Natural killer cell (primary cell): ENCODE results near the gene CDK4. TPM values are rescaled to one million over a fixed set of nuclear protein-coding genes. Genes with fewer than 3 reads are reported as not detected.

Source experiments
- ATAC-seq, 3 donors: fragments of 150-1000 bp in 2 of 3; fragments of 200-7000 bp in 1 of 3; cut with Tn5 transposase; 1 replicate in 1 of 3; 2 replicates in 2 of 3; pipeline ENCODE4 v1.10.0; 2021; ENCODE audit warnings: mild to moderate bottlenecking in 2 of 3, moderate library complexity in 2 of 3
- DNase-seq, 2 donors: peaks; one replicate each; pipeline versions ENCODE4 v3.0.0 to v3.0.0-alpha.2; 2013 to 2021; ENCODE audit warnings: mixed read lengths in 1 of 2
- H3K27ac ChIP-seq: one replicate; pipeline ENCODE4 v1.5.1; 2013; ENCODE audit warnings: mild to moderate bottlenecking, low read length
- H3K27me3 ChIP-seq: one replicate; pipeline ENCODE4 v1.6.1; 2013; ENCODE audit warnings: low read length; ENCODE audit not compliant: control insufficient read depth, insufficient read depth
- H3K36me3 ChIP-seq: one replicate; pipeline ENCODE4 v1.6.1; 2013; ENCODE audit warnings: low read length; ENCODE audit not compliant: control insufficient read depth, insufficient read depth
- H3K4me1 ChIP-seq: one replicate; pipeline ENCODE4 v1.6.1; 2013; ENCODE audit warnings: low read length; ENCODE audit not compliant: control insufficient read depth, insufficient read depth
- H3K4me3 ChIP-seq: one replicate; pipeline ENCODE4 v1.5.1; 2013; ENCODE audit warnings: low read length
- H3K9me3 ChIP-seq: one replicate; pipeline ENCODE4 v1.6.1; 2013; ENCODE audit warnings: low read length; ENCODE audit not compliant: control insufficient read depth, insufficient read depth
- H3K27ac Mint-ChIP-seq, 2 donors: one replicate each; pipeline ENCODE4 v1.8.0; 2022; ENCODE audit warnings: mild to moderate bottlenecking in 2 of 2, mixed read lengths in 2 of 2, moderate library complexity in 1 of 2
- H3K27me3 Mint-ChIP-seq, 2 donors: one replicate each; pipeline ENCODE4 v1.8.0; 2022; ENCODE audit warnings: low read depth in 2 of 2, mixed read lengths in 2 of 2
- H3K36me3 Mint-ChIP-seq: one replicate; pipeline ENCODE4 v1.8.0; 2022; ENCODE audit warnings: mixed read lengths
- H3K4me1 Mint-ChIP-seq, 2 donors: one replicate each; pipeline ENCODE4 v1.8.0; 2022; ENCODE audit warnings: mixed read lengths in 2 of 2
- H3K4me3 Mint-ChIP-seq: one replicate; pipeline ENCODE4 v1.8.0; 2022; ENCODE audit warnings: mild to moderate bottlenecking, moderate library complexity, mixed read lengths
- H3K9me3 Mint-ChIP-seq, 2 donors: one replicate each; pipeline ENCODE4 v1.8.0; 2022; ENCODE audit warnings: mixed read lengths in 2 of 2
- CTCF ChIP-seq: fragments of 200-600 bp; IDR thresholded peaks from one replicate; pipeline ENCODE4 v1.8.0; 2022; ENCODE audit warnings: antibody characterized with exemption
- WGBS: methylation state at CpG from one replicate; pipeline ENCODE4 v1.1.7; 2013; ENCODE audit warnings: missing lambda C conversion rate; ENCODE audit not compliant: insufficient coverage; 5-methylcytosine and 5-hydroxymethylcytosine counted together
- intact Hi-C: fragments of 100-400 bp; cut with micrococcal nuclease; formaldehyde crosslinking; loops from one replicate; pipeline ENCODE4 v1.14.2; 2022
- total RNA-seq, 4 donors: library from RNA; stranded (reverse); fragments of 120-200 nt in 1 of 4; gene quantifications; one replicate each; pipeline versions ENCODE4 v1.2.3 to v1.2.4, GENCODE V29; 2013 to 2022

CDK4 gene
- total RNA-seq, 3 donors from 2014 or later (not counting 1 experiment from before 2014, with no cell fraction given), result 30.7 to 39.5 (median 37.7) TPM

GRCh38 chr12:57755454-57756372 lies 3.6 kb upstream of the CDK4 start:
- no peaks in the 10 kb centered on the region for H3K36me3 Mint-ChIP-seq

GRCh38 chr12:57755194-57755453 lies 3.0 kb upstream of the CDK4 start:
- H3K4me3 Mint-ChIP-seq, result peak overlapping the region; percentile 97
- no peak for TF ChIP-seq CTCF
- WGBS, result under 1% methylated on average over 33 of the region's 34 CpGs
- Histone ChIP-seq H3K4me3 (no peak overlapping the region), H3K27ac (no peak overlapping the region), H3K27me3 (no peaks in the 10 kb centered on the region), H3K9me3 (no peaks in the 10 kb centered on the region), H3K36me3 (peaks cover 12% of the 10 kb centered on the region), H3K4me1 (peaks cover 44% of the 10 kb centered on the region)
- intact Hi-C loops, result no loop called here
- peak overlapping the region in 1 of 2 donors; percentile 91 for H3K27ac Mint-ChIP-seq
- DNase-seq (no peak), ATAC-seq (no peak)
- no peaks in the 10 kb centered on the region for H3K9me3 Mint-ChIP-seq
- H3K36me3 Mint-ChIP-seq, result no peaks in the 10 kb centered on the region
- peaks cover 52 to 62% of the 10 kb centered on the region in 2 donors for H3K4me1 Mint-ChIP-seq
- H3K27me3 Mint-ChIP-seq, result no peaks in the 10 kb centered on the region

More at GRCh38 chr12:57755454-57756372, 3.6 kb upstream of the CDK4 start:
- H3K9me3 ChIP-seq, result no peaks in the 10 kb centered on the region
- H3K4me1 ChIP-seq, result peaks cover 44% of the 10 kb centered on the region
- H3K27me3 Mint-ChIP-seq, result no peaks in the 10 kb centered on the region
- intact Hi-C loops, result loop anchor here (1.0 to 2.0 kb wide), 2 partner anchors 27 to 149 kb away; partner anchors contain the start of gene TSFM
- peaks cover 52 to 62% of the 10 kb centered on the region in 2 donors for H3K4me1 Mint-ChIP-seq
- no peak for TF ChIP-seq CTCF
- H3K36me3 ChIP-seq, result peaks cover 12% of the 10 kb centered on the region
- WGBS, result under 1% methylated on average over 70 of the region's 76 CpGs
- ATAC-seq, result peak in 1 of 3 donors; percentile 9
- no peaks in the 10 kb centered on the region for H3K27me3 ChIP-seq
- H3K4me3 Mint-ChIP-seq, result peak overlapping the region; percentile 91
- H3K27ac Mint-ChIP-seq, result peak overlapping the region; percentile 67 to 85
- peak overlapping the region; percentile 62 for H3K27ac ChIP-seq
- H3K4me3 ChIP-seq, result peak overlapping the region; percentile 50
- peak; percentile 46 to 70 for DNase-seq
- H3K9me3 Mint-ChIP-seq, result no peaks in the 10 kb centered on the region

GRCh38 chr12:57754411-57755193 lies 2.5 kb upstream of the CDK4 start, which contains the start of gene MARCHF9:
Gene MARCHF9, plus strand, starts transcription at chr12:57755103. Its CDS starts 426 bp downstream, at chr12:57755529.
- ATAC-seq, result peak in 1 of 3 donors; percentile 9
- peaks cover 44% of the 10 kb centered on the region for H3K4me1 ChIP-seq
- H3K9me3 Mint-ChIP-seq, result no peaks in the 10 kb centered on the region
- DNase-seq, result peak; percentile 48 to 92
- peaks cover 49 to 59% of the 10 kb centered on the region in 2 donors for H3K4me1 Mint-ChIP-seq
- peak within 1 kb of the TSS; percentile 50 for H3K4me3 ChIP-seq
- H3K27me3 Mint-ChIP-seq, result no peaks in the 10 kb centered on the region
- H3K36me3 Mint-ChIP-seq, result no peaks in the 10 kb centered on the region
- under 1% methylated on average over 36 of the region's 41 CpGs for WGBS
- TF ChIP-seq CTCF, result no peak
- intact Hi-C loops, result no loop called here
- H3K36me3 ChIP-seq, result peaks cover 12% of the 10 kb centered on the region
- H3K27me3 ChIP-seq, result no peaks in the 10 kb centered on the region
- peak within 1 kb of the TSS; percentile 91 to 92 for H3K27ac Mint-ChIP-seq
- H3K4me3 Mint-ChIP-seq, result peak within 1 kb of the TSS; percentile 97
- no peaks in the 10 kb centered on the region for H3K9me3 ChIP-seq
- H3K27ac ChIP-seq, result peak within 1 kb of the TSS; percentile 85
